Cardiac fibroblast (primary cell): ENCODE measurements around the gene GPER1.

ENCODE experiments used
- DNase-seq, 2 donors: peaks; one replicate each; pipeline versions ENCODE4 v3.0.0 to v3.0.0-alpha.2; 2010; ENCODE audit warnings: low read depth in 2 of 2
- H3K4me3 ChIP-seq, 2 donors: replicated peaks in 1 of 2; 1 replicate in 1 of 2; 2 replicates in 1 of 2; pipeline ENCODE4 v1.5.1; 2011; ENCODE audit warnings: low read depth in 2 of 2, low read length in 2 of 2, mild to moderate bottlenecking in 2 of 2, moderate library complexity in 1 of 2
- TF ChIP-seq, protein P1 (sequence below): IDR thresholded peaks from one replicate; pipeline ENCODE4 v1.5.1; 2011; ENCODE audit warnings: low read depth, mild to moderate bottlenecking, low read length, inconsistent platforms

The GPER1 gene

DNA sequence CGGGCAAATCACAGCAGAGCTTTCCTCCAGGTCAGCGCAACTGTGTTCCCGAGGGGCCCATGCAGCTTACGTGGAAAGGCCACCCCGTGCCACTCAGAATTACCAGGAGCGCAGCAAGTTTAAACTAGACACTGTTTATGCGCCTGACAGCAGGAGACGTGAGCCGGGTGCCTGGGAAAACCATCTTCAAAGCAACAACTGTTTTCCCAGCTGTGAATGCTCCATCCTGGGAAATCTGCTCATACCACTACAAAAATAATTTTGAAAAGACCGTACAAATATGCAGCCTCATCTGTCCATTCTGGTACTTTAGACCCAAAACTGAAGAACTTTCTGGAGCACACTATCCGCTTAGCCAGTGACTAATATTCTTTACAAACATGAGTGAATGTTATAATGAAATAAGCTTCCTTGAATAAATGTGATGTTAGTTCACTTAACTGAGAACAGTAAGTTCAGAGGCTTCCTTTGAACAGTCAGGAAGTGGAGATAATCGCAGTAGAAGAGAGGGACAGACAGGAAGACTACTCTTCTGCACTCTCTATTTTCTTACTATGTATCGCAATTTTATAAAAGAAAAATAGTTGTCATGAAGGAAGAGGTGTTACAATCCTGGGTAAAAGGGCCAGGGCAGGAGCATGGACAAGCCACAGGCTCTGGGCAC, 16.7 kb downstream of the GPER1 start:
- TF ChIP-seq, protein P1, sequence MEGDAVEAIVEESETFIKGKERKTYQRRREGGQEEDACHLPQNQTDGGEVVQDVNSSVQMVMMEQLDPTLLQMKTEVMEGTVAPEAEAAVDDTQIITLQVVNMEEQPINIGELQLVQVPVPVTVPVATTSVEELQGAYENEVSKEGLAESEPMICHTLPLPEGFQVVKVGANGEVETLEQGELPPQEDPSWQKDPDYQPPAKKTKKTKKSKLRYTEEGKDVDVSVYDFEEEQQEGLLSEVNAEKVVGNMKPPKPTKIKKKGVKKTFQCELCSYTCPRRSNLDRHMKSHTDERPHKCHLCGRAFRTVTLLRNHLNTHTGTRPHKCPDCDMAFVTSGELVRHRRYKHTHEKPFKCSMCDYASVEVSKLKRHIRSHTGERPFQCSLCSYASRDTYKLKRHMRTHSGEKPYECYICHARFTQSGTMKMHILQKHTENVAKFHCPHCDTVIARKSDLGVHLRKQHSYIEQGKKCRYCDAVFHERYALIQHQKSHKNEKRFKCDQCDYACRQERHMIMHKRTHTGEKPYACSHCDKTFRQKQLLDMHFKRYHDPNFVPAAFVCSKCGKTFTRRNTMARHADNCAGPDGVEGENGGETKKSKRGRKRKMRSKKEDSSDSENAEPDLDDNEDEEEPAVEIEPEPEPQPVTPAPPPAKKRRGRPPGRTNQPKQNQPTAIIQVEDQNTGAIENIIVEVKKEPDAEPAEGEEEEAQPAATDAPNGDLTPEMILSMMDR: no peak
- peak in 1 of 2 donors; percentile 4 for DNase-seq
- H3K4me3 ChIP-seq: no peak overlapping the region

DNA sequence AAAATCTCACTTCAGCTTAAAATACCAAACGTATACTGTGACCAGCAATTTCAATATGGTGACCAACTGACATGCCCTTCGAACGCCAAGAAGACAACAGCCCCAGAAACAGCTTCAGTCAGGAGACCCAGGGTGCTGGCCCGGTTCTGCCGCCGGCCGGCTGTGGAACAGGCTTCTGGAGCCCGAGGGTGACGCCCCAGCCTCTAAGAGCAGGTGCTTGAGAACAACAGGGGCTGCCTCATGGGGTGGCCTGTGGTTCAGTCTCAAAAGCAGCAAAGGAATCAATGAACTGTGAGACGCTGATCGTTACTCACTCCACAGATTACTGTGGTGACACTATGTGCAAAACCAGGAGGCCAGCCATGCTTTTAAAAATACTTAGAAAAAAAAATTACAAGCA, 17.3 kb downstream of the GPER1 start:
- H3K4me3 ChIP-seq: no peak overlapping the region
- TF ChIP-seq, protein P1: no peak
- DNase-seq: no peak

DNA sequence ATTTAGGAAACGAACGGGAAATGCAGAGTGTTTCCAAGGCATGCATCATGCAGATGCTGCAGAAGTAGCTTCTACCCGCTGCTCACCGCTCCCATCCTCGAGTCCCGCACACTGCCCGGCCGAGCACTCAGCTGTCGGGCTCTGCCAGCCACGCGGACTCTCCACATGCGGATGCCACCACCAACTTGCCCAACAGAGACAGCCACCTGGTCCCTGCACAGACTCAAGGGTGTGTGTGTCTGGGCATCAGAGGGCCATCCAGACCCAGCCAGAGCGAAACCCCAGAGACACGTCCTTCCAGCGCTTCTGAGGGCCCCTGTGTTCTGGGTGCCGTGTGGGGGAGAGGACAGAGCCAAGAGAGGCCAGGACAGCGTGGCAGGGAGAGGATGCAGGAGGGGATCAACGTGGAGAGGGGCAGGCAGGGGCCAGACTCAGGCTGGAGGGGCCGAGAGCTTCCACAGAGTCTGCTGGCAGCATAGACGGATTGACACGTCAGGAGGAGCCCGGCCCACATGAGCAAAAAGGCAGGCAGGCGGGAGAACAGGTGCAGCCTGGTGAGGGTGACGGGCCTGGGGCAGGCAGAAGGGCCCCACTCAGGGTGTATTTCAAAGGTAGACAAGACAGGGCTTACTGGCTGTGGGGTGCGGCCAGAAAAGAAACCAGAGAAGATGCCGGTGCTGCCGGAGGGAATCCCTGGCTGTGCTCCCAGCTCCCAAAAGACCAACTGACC, 18.3 kb downstream of the GPER1 start:
- no peak overlapping the region for H3K4me3 ChIP-seq
- TF ChIP-seq, protein P1: no peak
- DNase-seq: no peak

DNA sequence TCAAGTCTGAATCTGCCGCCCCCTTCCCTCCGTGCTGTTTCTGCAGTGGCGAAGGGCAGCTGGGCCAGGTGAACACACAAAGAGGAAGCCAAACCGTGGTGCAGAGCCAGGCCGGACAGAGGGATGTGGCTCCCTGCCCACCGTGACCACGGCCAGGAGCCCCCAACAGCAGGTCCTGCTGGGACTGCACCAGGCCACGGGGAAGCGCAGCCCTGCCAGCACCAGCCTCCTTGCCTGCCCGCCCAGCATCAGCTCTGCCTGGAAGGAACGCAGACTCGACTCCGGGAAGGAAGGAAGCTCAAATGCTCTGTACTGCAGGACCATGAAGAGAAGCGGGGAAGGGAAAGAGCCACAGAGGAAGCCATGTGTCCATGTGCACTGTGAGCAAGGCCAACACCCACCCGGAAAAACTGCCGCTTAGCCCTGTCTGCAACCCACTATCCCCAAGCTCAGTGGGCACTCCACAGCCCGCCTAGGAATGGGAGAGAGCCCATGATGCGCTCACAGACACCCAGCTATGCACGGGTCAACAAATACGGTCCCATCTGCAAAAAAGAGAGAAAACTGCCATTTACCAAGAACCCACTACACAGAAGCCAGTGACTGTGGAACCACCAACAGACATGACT, 19.0 kb downstream of the GPER1 start:
- TF ChIP-seq, protein P1: no peak
- no peak for DNase-seq
- no peak overlapping the region for H3K4me3 ChIP-seq

- no peak overlapping the region for H3K4me3 ChIP-seq
- TF ChIP-seq, protein P1: no peak
- DNase-seq: no peak
Observed at GRCh38 chr7:1108264-1108920, 20.5 kb downstream of the GPER1 start.

DNA sequence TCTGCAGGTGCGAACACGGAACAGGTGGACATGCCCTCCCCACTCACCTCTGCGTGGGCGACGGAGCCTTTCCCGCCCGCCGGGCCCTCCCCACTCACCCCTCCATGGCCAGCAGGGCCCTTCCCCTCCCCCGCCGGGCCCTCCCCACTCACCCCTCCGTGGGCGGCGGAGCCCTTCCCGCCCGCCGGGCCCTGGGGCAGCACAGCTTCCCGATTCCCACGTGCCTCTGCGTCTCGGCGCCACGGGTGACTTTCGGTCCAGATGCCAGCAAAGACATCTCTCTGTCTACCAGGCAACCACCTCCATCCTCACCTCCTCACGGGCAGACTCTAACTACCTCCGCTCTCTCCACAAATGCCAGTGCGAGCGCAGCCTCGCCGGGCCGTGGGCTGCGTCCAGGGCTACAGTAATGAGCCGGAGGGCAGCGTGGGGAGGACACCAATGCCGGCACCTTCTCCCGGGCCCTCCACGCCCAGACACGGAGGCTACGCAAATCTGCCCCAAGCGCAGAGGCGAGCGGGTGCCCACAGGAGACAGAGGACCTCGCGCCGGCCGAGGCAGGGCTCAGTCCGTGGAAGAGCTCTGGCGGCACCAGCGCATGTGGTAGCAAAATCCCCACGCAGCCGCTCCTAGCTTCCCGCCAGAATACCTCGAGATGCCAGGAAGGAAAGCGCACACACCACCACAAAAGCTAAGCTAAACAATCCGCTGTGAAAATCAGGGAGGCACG, 21.8 kb downstream of the GPER1 start:
- TF ChIP-seq, protein P1: no peak
- DNase-seq: no peak
- no peak overlapping the region for H3K4me3 ChIP-seq
